Measurements from ENCODE around the gene MDH1B.

DNA sequence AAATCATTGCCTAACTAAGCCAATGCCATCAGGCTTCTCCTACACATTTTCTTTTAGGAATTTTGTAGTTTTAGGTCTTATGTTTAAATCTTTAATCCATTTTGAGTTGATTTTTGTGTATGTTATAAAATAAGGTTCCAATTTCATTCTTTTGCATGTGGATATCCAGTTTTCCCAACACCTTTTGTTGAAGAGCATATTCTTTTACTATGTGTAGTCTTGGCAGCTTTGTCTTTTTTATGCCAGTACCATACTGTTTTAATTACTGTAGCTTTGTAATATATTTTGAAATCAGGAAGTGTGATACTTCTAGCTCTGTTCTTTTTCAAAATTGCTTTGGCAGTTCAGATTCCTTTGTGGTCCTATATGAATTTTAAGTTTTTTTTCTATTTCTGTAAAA, 11.3 kb upstream of the MDH1B start:
- no peak for TF ChIP-seq POLR2A (IDR thresholded peaks at IDR 0.05)
- TF ChIP-seq, protein P1, sequence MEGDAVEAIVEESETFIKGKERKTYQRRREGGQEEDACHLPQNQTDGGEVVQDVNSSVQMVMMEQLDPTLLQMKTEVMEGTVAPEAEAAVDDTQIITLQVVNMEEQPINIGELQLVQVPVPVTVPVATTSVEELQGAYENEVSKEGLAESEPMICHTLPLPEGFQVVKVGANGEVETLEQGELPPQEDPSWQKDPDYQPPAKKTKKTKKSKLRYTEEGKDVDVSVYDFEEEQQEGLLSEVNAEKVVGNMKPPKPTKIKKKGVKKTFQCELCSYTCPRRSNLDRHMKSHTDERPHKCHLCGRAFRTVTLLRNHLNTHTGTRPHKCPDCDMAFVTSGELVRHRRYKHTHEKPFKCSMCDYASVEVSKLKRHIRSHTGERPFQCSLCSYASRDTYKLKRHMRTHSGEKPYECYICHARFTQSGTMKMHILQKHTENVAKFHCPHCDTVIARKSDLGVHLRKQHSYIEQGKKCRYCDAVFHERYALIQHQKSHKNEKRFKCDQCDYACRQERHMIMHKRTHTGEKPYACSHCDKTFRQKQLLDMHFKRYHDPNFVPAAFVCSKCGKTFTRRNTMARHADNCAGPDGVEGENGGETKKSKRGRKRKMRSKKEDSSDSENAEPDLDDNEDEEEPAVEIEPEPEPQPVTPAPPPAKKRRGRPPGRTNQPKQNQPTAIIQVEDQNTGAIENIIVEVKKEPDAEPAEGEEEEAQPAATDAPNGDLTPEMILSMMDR (IDR thresholded peaks at IDR 0.05), result no peak
